OCI-LY3 (cell line): ENCODE results near the gene ATP2B1.

Experiments
- H2AFZ ChIP-seq: fragments of 200-600, 300-600 bp; shearing (Covaris generic); 2 replicates; pipeline ENCODE4 v1.6.0; 2014; ENCODE audit warnings: antibody characterized with exemption, low read depth, low read length
- H3K27ac ChIP-seq: fragments of 200-600, 300-600 bp; sonication (generic); 2 replicates; pipeline ENCODE4 v1.5.1; 2014; ENCODE audit warnings: mild to moderate bottlenecking, low read length, moderate library complexity, mixed read lengths
- H3K27me3 ChIP-seq: fragments of 200-600, 300-600 bp; sonication (generic); 2 replicates; pipeline ENCODE4 v1.6.1; 2014; ENCODE audit warnings: low read depth, low read length, mixed read lengths
- H3K36me3 ChIP-seq: fragments of 200-600, 300-600 bp; sonication (generic); replicated peaks from 2 replicates; pipeline ENCODE3; 2014; ENCODE audit warnings: low read depth, low read length, mixed read lengths
- H3K4me1 ChIP-seq: fragments of 300-600, 200-600 bp; sonication (generic); 2 replicates; pipeline ENCODE4 v1.6.1; 2014; ENCODE audit warnings: low read length, mixed read lengths
- H3K4me2 ChIP-seq: fragments of 200-600, 300-600 bp; sonication (generic); 2 replicates; pipeline ENCODE4 v1.6.1; 2014; ENCODE audit warnings: low read length, mixed read lengths
- H3K4me3 ChIP-seq: fragments of 300-600, 200-600 bp; sonication (generic); 2 replicates; pipeline ENCODE4 v1.5.1; 2014; ENCODE audit warnings: antibody characterized with exemption, mild to moderate bottlenecking, low read length, moderate library complexity
- H3K79me2 ChIP-seq: fragments of 300-600, 200-600 bp; shearing (Covaris generic); 2 replicates; pipeline ENCODE4 v1.6.1; 2014; ENCODE audit warnings: mild to moderate bottlenecking, low read length, mixed read lengths
- H3K9ac ChIP-seq: fragments of 300-600, 200-600 bp; shearing (Covaris generic); 2 replicates; pipeline ENCODE4 v1.6.0; 2014; ENCODE audit warnings: mild to moderate bottlenecking, low read length, moderate library complexity
- H3K9me3 ChIP-seq: fragments of 200-600, 300-600 bp; shearing (Covaris generic); 2 replicates; pipeline ENCODE4 v1.6.1; 2014; ENCODE audit warnings: low read length, mixed read lengths; ENCODE audit not compliant: insufficient read depth
- H4K20me1 ChIP-seq: fragments of 200-600, 300-600 bp; sonication (generic); 2 replicates; pipeline ENCODE4 v1.6.1; 2016; ENCODE audit warnings: low read length, mixed read lengths; ENCODE audit not compliant: insufficient read depth
- CTCF ChIP-seq: fragments of 200-600, 300-600 bp; sonication (generic); IDR thresholded peaks from 2 replicates; pipeline ENCODE4 v1.5.1; 2014; ENCODE audit warnings: antibody characterized with exemption, low read length, low read depth
- EZH2phosphoT487 ChIP-seq: fragments of 200-600 bp; shearing (Covaris generic); IDR thresholded peaks from 2 replicates; pipeline ENCODE4 v1.6.1; 2018; ENCODE audit warnings: antibody characterized with exemption, mixed run types, low read depth

ATP2B1 gene

GRCh38 chr12:89707703-89708564 lies 704 bp downstream of the ATP2B1 start:
- H3K9ac ChIP-seq: peak overlapping the region; percentile 94
- H3K4me1 ChIP-seq: peaks cover 34% of the 10 kb centered on the region
- no peak for TF ChIP-seq EZH2phosphoT487
- TF ChIP-seq CTCF: 0 out of 2 replicates have a peak, but pooled peaks have one; percentile 8
- no peak overlapping the region for H2AFZ ChIP-seq
- peak overlapping the region; percentile 83 for H3K4me2 ChIP-seq
- H3K27me3 ChIP-seq: 0 out of 2 replicates have a peak, but pooled peaks cover 6% of the 10 kb centered on the region
- H3K4me3 ChIP-seq: peak overlapping the region; percentile 96
- peak overlapping the region; percentile 91 for H3K27ac ChIP-seq
- H3K9me3 ChIP-seq: no peaks in the 10 kb centered on the region
- peaks cover 56% of the 10 kb centered on the region for H3K79me2 ChIP-seq
- no peaks in the 10 kb centered on the region for H3K36me3 ChIP-seq
- peaks cover 39% of the 10 kb centered on the region for H4K20me1 ChIP-seq

- Histone ChIP-seq H3K4me2 (peak overlapping the region; percentile 83), H3K27me3 (0 out of 2 replicates have a peak, but pooled peaks cover 6% of the 10 kb centered on the region), H3K4me1 (peaks cover 34% of the 10 kb centered on the region), H3K9me3 (no peaks in the 10 kb centered on the region), H3K9ac (peak overlapping the region; percentile 94), H4K20me1 (peaks cover 44% of the 10 kb centered on the region), H3K79me2 (peaks cover 64% of the 10 kb centered on the region), H2AFZ (no peak overlapping the region), H3K36me3 (no peaks in the 10 kb centered on the region), H3K4me3 (peak overlapping the region; percentile 96), H3K27ac (peak overlapping the region; percentile 91)
- TF ChIP-seq EZH2phosphoT487 (no peak), CTCF (no peak)
Measured at GRCh38 chr12:89706986-89707702, 1.5 kb downstream of the ATP2B1 start.

GRCh38 chr12:89706551-89706950 lies 2.1 kb downstream of the ATP2B1 start:
- Histone ChIP-seq H3K4me3 (peak overlapping the region; percentile 96), H4K20me1 (peaks cover 49% of the 10 kb centered on the region), H2AFZ (no peak overlapping the region), H3K27ac (0 out of 2 replicates have a peak overlapping the region, but pooled peaks have one; percentile 2), H3K4me2 (peak overlapping the region; percentile 83), H3K4me1 (peaks cover 34% of the 10 kb centered on the region), H3K9me3 (no peaks in the 10 kb centered on the region), H3K36me3 (no peaks in the 10 kb centered on the region), H3K9ac (peak overlapping the region; percentile 94), H3K27me3 (0 out of 2 replicates have a peak, but pooled peaks cover 6% of the 10 kb centered on the region), H3K79me2 (peaks cover 70% of the 10 kb centered on the region)
- TF ChIP-seq EZH2phosphoT487: no peak
- TF ChIP-seq CTCF: peak; percentile 46

GRCh38 chr12:89704457-89704856 lies 4.2 kb downstream of the ATP2B1 start:
- TF ChIP-seq EZH2phosphoT487 (no peak), CTCF (no peak)
- Histone ChIP-seq H3K27ac (no peak overlapping the region), H4K20me1 (peaks cover 68% of the 10 kb centered on the region), H3K4me1 (peaks cover 27% of the 10 kb centered on the region), H3K27me3 (no peaks in the 10 kb centered on the region), H3K9ac (no peak overlapping the region), H2AFZ (no peak overlapping the region), H3K9me3 (no peaks in the 10 kb centered on the region), H3K79me2 (peaks cover 91% of the 10 kb centered on the region), H3K4me2 (no peak overlapping the region), H3K36me3 (no peaks in the 10 kb centered on the region), H3K4me3 (no peak overlapping the region)
